OCI-M1 (cell line): ENCODE data around the gene LIFR.
"Not testable (repeated sequence)": the region's sequence is repeated elsewhere in the genome, so short reads cannot be mapped to it uniquely, and the experiment has no call there.

ENCODE experiments used
- DNase-seq: peaks from one replicate; lab custom pipeline; 2025; lab: John Stamatoyannopoulos, UW

The LIFR gene

DNA sequence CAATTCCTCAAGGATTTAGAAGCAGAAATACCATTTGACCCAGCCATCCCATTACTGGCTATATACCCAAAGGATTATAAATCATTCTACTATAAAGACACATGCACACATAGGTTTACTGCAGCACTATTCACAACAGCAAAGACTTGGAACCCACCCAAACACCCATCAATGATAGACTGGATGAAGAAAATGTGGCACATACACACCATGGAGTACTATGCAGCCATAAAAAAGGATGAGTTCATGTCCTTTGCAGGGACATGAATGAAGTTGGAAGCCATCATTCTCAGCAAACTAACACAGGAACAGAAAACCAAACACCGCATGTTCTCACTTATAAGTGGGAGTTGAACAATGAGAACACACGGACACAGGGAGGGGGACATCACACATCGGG is 39.8 kb downstream of the LIFR start:
- not testable (repeated sequence) for DNase-seq

DNA sequence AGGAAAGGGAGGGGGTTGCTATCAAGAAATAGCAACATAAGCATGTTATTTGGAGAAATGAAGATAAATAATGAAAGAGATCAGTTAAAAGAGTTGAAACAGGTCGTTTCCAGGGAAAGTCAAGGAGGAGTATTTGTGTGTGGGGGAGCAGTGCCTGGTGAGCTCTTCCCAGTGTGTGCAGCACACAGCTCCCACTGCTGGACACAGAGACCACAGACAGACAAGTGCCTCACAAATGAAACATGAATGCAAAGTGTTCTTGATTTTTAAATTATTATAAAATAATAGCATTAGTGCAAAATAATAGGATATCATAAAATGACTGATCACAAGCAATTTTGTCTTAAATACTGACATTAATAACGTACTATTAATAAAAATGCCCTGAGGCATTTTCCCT is 40.8 kb downstream of the LIFR start:
- DNase-seq: no peak

DNA sequence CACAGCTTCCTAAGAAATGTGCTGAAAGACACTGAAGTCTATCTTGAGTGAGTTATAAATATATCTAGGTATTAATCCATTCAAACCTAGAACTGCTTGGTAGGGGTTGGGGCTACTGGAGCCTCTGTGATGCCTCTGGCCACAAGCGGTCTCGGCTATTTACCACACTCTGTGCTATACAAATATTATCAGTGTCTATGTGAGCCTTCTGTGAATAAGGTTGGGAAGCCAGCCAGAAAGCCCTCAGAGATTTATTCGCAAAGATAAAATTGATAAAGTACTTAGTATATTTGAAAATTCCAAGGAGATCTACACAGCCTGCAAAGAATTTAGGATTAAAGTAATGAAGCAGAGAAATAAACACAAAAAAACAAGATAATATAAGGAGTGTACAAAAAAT is 41.4 kb downstream of the LIFR start:
- no peak for DNase-seq

DNA sequence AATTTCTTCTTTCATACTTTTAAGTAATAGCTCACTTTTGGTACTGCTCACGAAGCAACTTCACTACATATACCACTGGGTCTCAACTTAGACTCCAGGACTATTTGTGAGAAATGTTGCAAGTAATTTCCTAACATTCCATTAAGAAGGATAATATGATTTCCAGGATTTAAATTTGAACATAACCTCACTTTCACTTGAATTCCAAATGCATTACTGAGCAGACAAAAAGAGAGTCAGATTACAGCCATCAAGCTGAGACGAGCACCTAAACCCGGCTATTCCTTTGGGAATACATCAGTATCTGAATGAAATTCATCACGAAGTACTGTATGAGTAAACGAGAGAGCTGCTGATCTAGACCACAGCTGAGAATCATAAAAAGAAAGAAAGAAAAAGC is 47.3 kb downstream of the LIFR start:
- no peak for DNase-seq

DNA sequence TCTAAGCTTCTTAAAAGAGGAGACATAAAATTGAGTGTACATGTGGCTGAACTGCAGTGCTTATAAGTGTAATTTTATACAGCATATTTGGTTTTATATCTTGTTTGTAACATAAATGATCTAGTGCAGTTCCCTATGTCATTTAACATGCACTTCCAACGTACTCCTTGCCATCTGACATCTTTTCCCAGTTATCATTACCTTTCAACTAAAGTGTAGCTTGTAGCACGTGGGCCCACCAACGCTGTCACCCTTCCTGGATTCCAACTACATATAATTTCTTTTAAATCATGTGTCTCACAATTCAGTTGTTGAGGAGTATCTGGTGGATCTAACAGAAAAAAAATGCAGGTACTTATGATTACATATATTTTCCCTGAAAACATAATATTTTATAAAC is 50.1 kb downstream of the LIFR start:
- DNase-seq: no peak

DNA sequence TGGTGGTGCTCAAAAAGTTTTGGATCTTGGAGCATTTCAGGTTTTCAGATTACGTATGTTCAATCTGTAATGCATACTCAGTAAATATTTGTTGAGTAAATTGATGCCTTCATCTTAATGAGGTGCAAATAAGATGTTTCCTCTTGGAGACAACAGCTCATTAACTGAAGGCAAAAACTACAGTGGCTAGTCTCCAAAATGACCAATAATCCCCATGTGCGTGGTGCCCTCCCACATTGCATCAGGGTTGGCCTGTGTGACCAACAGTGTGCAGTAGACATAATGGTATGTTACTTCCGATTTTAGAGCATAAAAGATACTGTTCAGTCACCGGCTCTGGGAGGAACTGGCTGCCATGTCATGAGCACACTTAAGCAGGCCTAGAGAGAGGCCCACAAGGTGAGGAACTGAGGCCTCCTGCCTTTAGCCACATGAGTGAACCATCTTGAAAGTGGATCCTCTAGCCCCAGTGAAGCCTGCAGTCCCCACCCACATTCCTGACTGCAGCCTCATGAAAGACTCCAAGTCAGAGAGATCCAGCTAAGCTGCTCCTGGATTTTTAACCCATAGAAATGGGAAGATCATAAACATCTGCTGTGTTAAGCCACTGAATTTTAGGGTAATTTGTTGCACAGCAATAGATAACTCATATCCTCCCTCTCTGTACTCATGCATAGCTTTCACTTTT is 55.7 kb downstream of the LIFR start:
- DNase-seq: no peak

DNA sequence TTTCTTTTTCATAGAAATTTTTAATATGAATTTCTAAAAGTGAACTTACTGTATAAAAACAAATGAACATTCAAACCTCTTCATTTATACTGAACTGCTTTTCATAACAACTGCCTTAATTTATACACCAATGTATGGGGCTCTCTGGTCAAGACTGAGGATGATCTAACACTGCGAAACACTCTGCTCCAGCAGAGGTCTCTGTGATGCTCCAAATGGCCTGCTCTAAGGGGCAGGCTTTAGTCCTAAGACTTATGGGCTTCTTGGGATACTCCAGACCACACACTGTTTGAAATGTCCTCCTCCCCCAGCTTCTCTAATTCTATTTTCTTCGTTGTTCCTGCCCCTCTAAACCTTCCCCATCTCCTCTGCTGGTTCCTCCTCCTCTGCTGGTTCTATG is 58.5 kb downstream of the LIFR start:
- DNase-seq: no peak

DNA sequence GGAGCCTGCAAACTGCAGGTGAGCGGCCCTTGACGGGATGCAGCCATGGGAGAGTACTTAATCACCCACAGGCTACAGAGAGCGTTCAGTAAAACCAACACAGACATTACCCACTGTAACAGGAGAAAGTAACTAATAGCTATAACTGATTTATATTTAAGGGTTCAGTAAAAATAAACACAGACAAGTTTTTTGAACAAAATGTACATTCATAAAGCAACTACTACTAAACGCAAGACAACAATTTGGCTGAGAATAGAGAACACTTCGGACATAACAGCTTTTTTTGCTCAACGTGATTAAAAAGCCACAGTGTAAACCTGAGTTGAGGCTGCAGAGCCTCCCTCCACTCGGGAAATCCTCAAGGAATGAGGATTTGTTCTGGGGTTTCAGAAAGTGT is 61.7 kb downstream of the LIFR start:
- DNase-seq: no peak

DNA sequence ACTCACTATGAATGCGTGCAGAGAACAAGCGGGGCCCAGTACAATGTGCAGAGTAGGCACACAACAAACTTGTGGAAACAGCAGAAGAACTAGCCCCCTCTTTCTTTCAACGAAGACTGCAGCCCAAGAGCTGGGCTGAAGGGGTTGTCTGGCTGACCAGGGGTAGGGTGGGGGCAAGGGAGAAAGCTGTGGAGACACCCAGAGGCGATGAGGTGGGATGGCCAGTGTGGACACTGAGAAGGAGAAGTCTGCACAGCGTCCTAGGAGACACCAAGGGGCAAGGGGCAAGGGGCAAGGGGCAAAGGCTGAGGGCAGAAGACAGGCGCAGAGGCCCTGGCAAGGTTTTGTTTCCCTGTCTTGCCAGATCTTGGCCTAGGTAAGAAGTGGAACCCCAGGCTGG is 62.3 kb downstream of the LIFR start:
- no peak for DNase-seq

DNA sequence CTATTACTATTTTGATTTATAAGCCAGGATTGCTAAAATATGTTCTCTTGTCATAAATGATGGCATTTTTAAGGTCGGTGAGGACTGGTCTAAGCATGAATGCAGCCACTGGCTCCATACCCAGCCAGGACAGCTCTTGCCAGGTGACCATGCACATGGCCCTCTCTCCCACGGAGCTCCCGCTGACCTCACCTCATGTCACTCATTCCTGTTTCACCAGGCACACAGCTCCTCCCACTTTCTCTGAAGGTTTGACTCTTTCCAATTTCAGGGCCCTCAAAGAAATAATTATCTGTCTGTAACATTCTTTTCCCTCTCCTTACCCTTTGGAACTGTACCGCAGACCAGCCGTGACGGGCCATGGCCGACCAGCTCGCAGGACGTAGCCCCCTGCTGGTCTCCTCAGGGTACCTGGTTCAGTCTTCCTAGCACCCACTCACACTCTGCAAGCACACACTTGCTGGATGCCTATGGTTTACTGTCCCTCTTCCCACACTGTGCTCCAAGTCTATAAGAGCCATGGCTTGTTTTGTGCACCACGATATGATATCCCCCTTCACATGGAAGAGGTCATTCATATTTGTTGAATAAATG is 72.5 kb downstream of the LIFR start:
- no peak for DNase-seq

DNA sequence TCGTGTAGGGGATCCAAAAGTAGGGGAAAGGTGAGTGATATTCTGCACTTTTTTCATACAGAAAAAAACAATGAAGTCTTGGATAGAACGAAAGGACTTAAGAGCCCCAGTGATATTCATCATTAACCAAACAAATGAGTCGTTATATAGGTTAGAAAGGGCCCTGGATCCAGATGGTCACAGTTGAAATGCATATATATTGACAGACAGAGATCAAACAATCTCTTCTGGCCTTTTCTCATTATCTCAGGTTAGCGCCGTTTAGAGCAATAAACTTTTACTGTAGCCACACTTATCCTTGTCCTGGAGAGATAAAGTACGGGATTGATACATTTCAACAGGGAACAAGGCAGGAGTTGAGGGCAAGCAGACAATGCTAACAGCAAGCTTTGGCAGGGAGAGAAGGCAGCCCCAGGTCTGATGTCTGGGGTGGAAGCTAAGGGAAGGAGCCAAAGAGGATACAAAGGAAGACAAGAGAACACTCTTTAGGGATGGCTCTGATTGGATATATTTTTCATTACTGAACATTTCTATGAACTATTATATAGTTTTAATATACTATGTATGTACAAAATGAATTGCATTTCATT is 77.0 kb downstream of the LIFR start:
- DNase-seq: no peak

DNA sequence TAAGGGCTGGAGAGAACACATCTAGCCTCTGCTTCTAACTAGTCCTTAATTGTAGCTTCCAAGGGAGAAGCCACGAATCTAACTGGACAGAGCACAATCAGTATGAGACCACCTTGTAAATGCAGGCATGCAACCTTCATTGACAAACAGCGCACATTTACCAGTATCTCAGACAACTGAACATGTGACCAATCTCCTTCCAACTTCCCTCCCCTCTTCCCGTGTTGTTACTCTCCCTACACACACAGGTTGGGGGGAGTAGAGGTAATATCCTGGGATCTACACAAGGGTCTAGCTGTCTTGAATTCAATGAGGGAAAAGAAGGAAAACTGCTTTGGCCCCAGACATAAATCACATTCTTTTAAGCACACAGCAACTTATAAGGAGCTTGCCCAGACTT is 77.6 kb downstream of the LIFR start:
- no peak for DNase-seq

DNA sequence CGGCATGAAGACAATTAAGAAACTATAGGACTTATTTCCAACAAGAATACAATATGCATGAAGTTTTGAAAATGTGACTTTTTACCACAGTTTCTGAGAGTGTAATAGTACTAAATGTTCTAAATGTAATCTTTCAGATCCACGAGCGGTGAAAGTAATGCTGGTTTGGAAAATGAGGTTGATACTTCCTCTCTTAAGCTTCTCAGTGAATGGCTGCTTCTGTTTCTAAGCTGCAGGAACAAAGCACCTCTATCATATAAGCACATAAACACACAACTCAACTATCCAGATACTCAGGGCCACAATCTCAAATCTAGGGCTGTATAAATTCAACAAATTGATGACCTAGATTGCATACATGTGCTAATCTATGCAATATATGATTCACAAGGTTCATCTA is 78.3 kb downstream of the LIFR start:
- no peak for DNase-seq

DNA sequence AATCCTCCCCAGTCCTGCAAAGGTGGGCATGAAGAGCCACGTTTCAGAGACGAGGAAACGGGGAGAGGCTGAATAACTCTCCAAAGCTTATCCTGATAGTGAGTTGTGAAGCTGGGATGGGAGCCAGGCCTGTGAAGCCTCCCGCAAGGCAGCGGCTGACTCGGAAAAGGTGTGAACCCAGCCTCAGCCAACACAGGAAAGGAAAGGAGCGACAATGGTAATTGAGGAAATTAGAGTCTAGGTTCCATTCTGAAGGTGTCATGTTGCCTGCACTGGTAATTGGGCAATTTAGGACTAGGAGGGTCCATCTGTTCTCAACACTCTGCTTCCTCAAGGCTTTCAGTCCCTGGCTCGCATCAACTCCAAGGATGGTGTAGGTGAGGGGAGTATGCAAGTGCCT is 83.4 kb downstream of the LIFR start:
- no peak for DNase-seq

DNA sequence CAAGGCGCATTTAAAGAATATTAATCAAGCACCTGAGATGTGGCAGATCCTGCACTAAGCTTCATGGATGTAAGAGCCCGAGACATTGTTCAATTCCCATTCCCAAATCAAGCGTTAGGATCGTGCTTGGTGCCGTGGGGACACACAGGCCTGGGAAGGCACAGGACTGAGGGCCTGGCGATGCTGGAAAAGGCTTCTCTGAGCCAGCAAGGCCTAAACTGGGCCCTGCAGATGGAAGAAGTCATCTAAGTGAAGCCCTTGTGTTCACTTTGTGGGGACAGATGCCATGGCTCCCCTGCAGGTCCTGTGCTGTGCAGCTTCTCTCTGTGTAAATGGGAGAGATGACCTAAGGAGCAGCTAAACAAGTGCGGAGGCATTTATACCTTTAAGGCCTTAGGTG is 83.9 kb downstream of the LIFR start:
- no peak for DNase-seq

DNA sequence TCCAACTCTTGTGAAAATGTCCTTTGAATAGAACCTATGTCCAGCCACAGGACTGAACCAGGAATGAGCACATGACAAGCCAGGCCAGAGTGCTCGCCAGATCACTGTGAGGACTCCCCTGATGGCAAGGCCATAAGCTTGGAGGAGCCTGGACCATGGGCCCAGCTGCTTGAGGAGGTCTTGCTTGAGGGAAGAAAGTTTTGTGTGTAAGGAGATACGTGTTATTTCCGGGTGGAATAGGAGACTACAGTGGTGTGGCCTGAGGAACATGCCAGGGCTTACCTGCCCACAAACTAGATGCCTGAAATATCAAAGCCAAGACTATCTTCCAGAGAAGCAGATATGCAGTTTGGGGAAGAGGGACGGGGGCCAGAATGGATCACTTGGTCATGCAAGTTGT is 84.7 kb downstream of the LIFR start:
- no peak for DNase-seq

DNA sequence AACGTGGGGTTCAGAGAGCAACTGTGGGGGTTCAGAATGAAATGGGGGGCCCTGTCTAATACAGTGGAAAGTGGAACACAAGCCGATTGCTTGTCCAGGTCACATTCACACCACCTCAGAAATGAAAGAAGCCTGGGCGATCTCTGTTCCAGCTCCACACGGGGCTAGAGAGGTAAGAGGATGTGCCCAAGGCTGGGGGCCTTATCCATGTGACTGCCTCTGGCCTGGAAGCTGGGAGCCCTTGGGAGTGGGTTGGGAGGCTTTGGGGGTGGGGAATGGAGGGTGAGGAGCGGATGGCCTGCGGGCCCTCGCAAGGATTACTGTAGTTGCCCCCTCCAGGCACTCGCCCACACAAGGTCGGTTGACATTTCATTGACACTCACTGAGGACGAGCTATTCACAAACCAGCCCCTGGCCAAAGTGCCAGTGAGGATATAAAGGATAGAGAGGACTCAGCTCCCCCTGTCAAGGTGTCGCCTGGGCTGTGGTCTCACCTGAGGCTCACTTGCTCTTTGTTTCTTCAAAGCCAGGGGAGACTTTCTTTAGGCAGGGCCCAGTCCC is 86.7 kb downstream of the LIFR start:
- DNase-seq: no peak

DNA sequence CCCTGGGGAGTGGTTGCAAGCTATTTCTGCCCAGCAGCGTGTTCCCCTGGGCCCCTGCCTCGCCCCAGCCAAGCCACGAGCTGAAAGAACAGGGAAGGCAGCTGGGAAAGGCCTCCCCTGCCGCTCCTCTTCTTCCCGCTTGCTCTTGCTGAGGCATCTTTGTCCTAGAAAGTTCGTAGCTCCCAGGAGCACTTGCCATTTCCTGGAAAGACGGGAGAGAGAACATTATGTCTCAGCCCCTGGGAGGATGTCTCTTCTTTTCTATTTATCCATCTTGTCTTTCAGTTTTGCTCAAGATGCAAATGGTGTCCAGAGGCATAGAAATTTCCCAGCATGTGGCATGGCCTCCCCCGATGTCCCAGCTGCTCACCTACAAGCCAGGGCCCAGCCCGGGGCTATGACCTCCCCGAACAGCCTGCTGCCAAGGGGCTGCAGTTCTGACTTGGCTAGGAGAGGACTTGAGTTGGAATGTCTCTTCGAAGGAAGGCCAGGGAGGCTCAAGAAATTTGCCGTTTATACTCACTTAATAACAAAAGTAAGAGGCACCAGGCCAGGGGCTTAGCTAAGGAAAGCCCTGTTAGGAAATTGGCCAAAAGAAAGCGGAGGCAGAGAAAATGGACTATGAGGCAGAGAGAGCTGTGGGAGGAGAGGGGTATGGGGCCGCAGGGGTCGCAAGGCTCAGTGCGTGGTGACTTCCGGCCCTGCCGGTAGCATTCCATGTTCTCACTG is 87.3 kb downstream of the LIFR start:
- DNase-seq: no peak

DNA sequence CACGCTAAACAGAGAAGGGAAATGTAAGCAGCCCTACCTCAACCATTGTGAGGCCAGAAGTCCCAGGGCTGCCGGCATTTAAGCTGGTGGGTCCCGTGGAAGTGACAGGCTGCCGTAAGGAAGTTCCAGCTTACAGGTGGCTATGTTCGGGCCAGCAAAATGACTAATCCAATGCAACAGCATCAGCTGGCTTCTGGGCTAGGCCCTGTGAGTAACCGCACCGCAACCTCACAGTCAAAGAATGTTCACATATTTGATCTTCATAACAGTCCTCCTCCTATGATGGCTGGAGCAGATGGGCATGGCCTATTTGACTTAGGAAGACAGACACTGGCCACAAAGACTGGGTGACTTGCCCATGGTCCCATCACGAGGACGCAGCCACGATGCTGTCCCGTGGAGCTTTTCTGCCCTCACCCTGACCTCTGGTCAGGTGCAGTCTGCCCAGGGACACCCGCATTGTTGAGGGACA is 88.2 kb downstream of the LIFR start:
- DNase-seq: no peak

DNA sequence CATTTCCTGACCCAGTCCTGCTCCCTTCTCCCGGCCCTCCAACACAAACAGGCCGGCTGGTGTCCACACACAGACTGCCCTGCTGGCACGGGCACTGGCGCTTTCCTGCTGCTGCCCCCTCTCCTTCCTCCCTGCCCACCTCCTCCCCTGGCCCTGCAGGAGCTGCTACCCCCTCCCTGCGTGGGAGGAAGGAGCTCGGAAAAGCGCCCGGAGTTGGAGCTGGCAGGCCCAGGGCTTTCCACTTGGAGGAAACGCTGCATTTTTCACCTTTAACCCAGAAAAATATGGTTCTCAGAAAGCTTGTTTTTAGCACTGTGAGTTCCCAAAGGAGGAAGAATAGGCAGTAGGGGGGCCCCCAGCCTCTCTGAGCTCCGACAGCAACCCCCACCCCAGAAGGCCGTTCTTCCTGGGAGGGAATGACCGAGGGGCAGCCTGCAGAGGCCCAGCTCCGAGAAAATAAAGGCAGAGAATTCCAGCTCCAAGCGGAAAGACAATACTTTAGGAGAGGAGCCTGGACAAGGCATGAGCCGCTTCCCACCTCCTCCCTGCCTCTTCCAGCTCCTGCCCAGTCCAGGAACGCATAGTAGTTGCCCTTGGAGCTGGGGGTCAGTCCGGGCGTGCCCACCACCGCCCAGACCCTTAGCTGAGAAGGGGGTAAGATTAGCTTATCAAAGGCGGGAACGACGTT is 88.9 kb downstream of the LIFR start:
- DNase-seq: no peak

DNA sequence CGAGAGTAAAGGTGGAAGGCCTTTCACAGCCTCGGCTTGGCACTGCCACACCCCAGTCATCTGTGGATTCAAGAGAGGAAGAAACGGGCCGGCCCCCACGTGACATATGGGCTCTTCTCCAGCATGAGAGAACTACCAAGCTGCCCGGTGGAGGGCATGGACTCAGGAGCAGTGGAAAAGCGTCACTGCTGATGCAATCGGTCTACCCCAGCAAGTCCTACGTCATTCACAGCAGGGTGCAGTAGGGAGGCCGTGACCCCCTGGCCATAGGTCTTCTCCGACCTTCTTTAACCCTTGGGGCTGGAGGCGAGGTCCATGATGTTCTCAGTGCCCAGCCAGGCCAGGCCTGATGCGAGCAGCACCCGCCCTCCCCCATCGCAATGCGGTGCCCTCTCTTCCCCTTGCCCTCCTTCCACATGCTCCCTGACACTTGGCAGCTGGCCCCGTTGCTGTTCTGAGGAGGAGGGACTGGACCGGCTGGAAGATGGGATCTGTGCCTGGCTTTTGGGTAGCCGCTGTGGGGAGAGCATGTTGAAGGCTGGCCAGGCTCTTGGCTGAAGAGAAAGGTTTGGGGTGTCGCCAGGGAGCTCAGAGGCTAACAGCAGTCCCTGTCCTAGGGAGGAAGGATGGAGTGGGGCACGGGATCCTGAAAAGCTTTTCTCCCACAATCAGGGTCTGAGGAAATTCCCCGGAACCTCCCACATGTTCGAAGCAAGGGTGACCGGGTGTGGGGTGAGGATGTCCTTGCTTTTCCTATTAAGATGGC is 89.8 kb downstream of the LIFR start:
- no peak for DNase-seq
